ENCODE results near the gene HNRNPM.
A peak's percentile ranks its signal among the peaks of the same experiment; 100 is the strongest.
"Not testable (repeated sequence)": the region's sequence is repeated elsewhere in the genome, so short reads cannot be mapped to it uniquely, and the experiment has no call there.

HNRNPM gene

DNA sequence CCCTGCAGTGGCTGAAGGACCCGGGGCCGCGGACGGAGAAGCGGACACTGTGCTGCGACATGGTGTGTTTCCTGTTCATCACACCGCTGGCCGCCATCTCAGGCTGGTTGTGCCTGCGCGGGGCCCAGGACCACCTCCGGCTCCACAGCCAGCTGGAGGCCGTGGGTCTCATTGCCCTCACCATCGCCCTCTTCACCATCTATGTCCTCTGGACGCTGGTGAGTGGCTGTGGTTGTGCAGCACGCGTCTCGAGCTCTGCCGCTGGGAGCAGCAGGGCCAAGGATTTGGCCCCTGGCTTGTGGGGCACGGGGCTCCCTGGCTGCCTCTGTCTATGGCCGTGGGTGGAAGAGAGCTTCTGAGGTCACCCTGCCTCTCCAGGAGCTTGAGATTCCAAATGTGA is 14.1 kb upstream of the HNRNPM start:
- H3K9ac ChIP-seq (ENCODE audit: low read length): no peak overlapping the region
- H3K4me1 ChIP-seq (ENCODE audit: control insufficient read depth, low read depth, low read length): no peaks in the 10 kb centered on the region
- no peaks in the 10 kb centered on the region for H3K36me3 ChIP-seq (ENCODE audit: control insufficient read depth, low read depth, low read length)
- H3K27me3 ChIP-seq (ENCODE audit: control insufficient read depth, insufficient read depth, low read length): no peaks in the 10 kb centered on the region
- no peak overlapping the region for H3K4me3 ChIP-seq (ENCODE audit: low read length)
- no peaks in the 10 kb centered on the region for H3K9me3 ChIP-seq (ENCODE audit: control insufficient read depth, low read depth, low read length)
- H3K27ac ChIP-seq (ENCODE audit: low read length): no peak overlapping the region

- Histone ChIP-seq H3K9me3 (ENCODE audit: control insufficient read depth, low read depth, low read length) (no peaks in the 10 kb centered on the region), H3K4me3 (ENCODE audit: low read length) (no peak overlapping the region), H3K4me1 (ENCODE audit: control insufficient read depth, low read depth, low read length) (peaks cover 5% of the 10 kb centered on the region), H3K9ac (ENCODE audit: low read length) (no peak overlapping the region), H3K27me3 (ENCODE audit: control insufficient read depth, insufficient read depth, low read length) (no peaks in the 10 kb centered on the region), H3K36me3 (ENCODE audit: control insufficient read depth, low read depth, low read length) (no peaks in the 10 kb centered on the region), H3K27ac (ENCODE audit: low read length) (no peak overlapping the region)
Observed at GRCh38 chr19:8438236-8438635, 6.5 kb upstream of the HNRNPM start.

GRCh38 chr19:8441725-8442544 is 2.8 kb upstream of the HNRNPM start:
- Histone ChIP-seq H3K27ac (ENCODE audit: low read length) (peak overlapping the region; percentile 45), H3K27me3 (ENCODE audit: control insufficient read depth, insufficient read depth, low read length) (no peaks in the 10 kb centered on the region), H3K9ac (ENCODE audit: low read length) (no peak overlapping the region)

GRCh38 chr19:8444140-8444676 is 567 bp upstream of the HNRNPM start:
- peaks cover 25% of the 10 kb centered on the region for H3K4me1 ChIP-seq (ENCODE audit: control insufficient read depth, low read depth, low read length)
- peak overlapping the region; percentile 88 for H3K4me3 ChIP-seq (ENCODE audit: low read length)
- H3K36me3 ChIP-seq (ENCODE audit: control insufficient read depth, low read depth, low read length): peaks cover 19% of the 10 kb centered on the region
- H3K27me3 ChIP-seq (ENCODE audit: control insufficient read depth, insufficient read depth, low read length); H3K9me3 ChIP-seq (ENCODE audit: control insufficient read depth, low read depth, low read length): not testable (repeated sequence)
- H3K27ac ChIP-seq (ENCODE audit: low read length): peak overlapping the region; percentile 7
- peak overlapping the region; percentile 98 for H3K9ac ChIP-seq (ENCODE audit: low read length)

More at GRCh38 chr19:8441725-8442544, 2.8 kb upstream of the HNRNPM start:
- peaks cover 8% of the 10 kb centered on the region for H3K36me3 ChIP-seq (ENCODE audit: control insufficient read depth, low read depth, low read length)
- no peaks in the 10 kb centered on the region for H3K9me3 ChIP-seq (ENCODE audit: control insufficient read depth, low read depth, low read length)
- peaks cover 13% of the 10 kb centered on the region for H3K4me1 ChIP-seq (ENCODE audit: control insufficient read depth, low read depth, low read length)
- H3K4me3 ChIP-seq (ENCODE audit: low read length): no peak overlapping the region

DNA sequence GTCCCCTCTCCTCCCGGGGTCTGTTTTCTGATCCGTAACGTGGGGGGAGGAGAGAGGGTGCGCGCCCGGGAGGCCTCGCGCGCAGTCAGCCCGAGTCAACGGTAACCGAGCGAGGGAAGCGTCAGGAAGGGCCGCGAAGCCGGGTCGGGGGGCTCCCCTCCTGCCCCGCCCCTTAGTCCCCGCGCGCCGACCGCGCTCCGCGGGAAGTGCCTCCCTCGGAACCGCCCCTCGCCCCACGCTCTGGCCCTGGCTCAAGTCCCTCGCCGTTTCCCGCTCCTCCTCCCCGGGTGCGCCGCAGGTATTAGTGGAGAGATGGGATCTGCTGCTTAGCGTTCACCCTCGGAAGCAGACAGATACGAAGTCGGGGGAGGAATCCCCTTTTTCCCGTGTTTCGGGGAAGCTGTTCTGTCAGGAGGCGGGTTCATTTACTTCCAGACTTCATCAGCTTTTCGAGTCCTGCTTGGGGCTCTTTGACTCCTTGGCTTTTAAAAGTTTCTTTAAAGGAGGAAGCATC is 770 bp downstream of the HNRNPM start:
- Histone ChIP-seq H3K27ac (ENCODE audit: low read length) (peak overlapping the region; percentile 93), H3K4me3 (ENCODE audit: low read length) (peak overlapping the region; percentile 88), H3K9me3 (ENCODE audit: control insufficient read depth, low read depth, low read length) (no peaks in the 10 kb centered on the region), H3K36me3 (ENCODE audit: control insufficient read depth, low read depth, low read length) (peaks cover 19% of the 10 kb centered on the region), H3K27me3 (ENCODE audit: control insufficient read depth, insufficient read depth, low read length) (no peaks in the 10 kb centered on the region), H3K4me1 (ENCODE audit: control insufficient read depth, low read depth, low read length) (peaks cover 33% of the 10 kb centered on the region), H3K9ac (ENCODE audit: low read length) (peak overlapping the region; percentile 98)

DNA sequence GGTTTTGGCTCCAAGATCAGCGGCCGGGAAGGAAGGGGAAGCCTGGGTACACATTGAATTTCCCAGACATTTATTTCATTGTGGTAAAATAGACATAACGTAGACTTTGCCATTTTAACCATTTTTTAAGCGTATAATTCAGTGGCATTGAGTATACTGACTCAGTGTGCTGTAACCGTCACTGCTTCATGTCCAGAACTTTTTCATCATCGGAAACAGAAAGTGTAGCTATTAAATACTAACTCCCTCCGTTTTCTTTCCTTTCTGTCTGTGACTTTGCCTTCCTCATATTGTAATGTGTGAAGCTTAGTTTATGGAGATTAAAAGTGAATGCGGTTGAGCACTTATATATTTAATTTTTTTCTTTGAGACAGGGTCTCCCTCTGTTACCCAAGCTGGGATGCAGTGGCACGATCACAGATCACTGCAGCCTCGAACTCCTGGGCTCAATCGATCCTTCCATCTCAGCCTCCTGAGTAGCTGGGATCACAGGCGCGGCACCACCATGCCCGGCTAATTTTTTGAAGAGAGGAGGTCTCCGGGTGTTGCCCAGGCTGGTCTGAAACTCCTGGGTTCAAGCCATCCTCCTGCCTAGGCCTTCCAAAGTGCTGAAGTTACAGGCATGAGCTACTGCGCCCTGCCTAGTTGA is 1.4 kb downstream of the HNRNPM start:
- Histone ChIP-seq H3K27ac (ENCODE audit: low read length) (peak overlapping the region; percentile 93), H3K9me3 (ENCODE audit: control insufficient read depth, low read depth, low read length) (no peaks in the 10 kb centered on the region), H3K4me3 (ENCODE audit: low read length) (peak overlapping the region; percentile 88), H3K27me3 (ENCODE audit: control insufficient read depth, insufficient read depth, low read length) (no peaks in the 10 kb centered on the region), H3K4me1 (ENCODE audit: control insufficient read depth, low read depth, low read length) (peaks cover 33% of the 10 kb centered on the region), H3K9ac (ENCODE audit: low read length) (peak overlapping the region; percentile 98), H3K36me3 (ENCODE audit: control insufficient read depth, low read depth, low read length) (peaks cover 19% of the 10 kb centered on the region)

- Histone ChIP-seq H3K27ac (ENCODE audit: low read length) (no peak overlapping the region), H3K4me1 (ENCODE audit: control insufficient read depth, low read depth, low read length) (peaks cover 34% of the 10 kb centered on the region), H3K9ac (ENCODE audit: low read length) (no peak overlapping the region), H3K9me3 (ENCODE audit: control insufficient read depth, low read depth, low read length) (no peaks in the 10 kb centered on the region), H3K4me3 (ENCODE audit: low read length) (no peak overlapping the region), H3K36me3 (ENCODE audit: control insufficient read depth, low read depth, low read length) (peaks cover 38% of the 10 kb centered on the region), H3K27me3 (ENCODE audit: control insufficient read depth, insufficient read depth, low read length) (no peaks in the 10 kb centered on the region)
Observed at GRCh38 chr19:8449830-8450229, 5.1 kb downstream of the HNRNPM start.

DNA sequence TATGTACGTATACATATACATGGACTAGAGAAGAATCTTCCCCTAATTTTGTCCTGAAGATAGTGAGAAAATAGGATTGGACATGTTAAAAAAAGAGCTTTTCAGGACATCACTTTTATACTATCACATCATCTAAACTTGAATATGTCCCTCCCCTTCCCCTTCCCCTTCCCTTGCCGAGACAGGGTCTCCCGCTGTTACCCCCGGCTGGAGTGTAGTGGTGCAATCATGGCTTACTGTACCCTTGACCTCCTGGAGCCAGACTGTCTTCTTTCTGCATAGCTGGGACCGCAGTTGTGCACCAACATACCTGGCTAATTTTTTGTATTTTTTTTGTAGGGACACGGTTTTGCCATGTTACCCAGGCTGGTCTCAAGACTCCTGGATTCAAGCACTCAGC is 6.6 kb downstream of the HNRNPM start:
- peaks cover 50% of the 10 kb centered on the region for H3K36me3 ChIP-seq (ENCODE audit: control insufficient read depth, low read depth, low read length)
- no peak overlapping the region for H3K4me3 ChIP-seq (ENCODE audit: low read length)
- H3K4me1 ChIP-seq (ENCODE audit: control insufficient read depth, low read depth, low read length): peaks cover 32% of the 10 kb centered on the region
- H3K9ac ChIP-seq (ENCODE audit: low read length): no peak overlapping the region
- no peaks in the 10 kb centered on the region for H3K27me3 ChIP-seq (ENCODE audit: control insufficient read depth, insufficient read depth, low read length)
- H3K27ac ChIP-seq (ENCODE audit: low read length): no peak overlapping the region
- H3K9me3 ChIP-seq (ENCODE audit: control insufficient read depth, low read depth, low read length): no peaks in the 10 kb centered on the region

GRCh38 chr19:8451885-8452284 is 7.1 kb downstream of the HNRNPM start:
- H3K36me3 ChIP-seq (ENCODE audit: control insufficient read depth, low read depth, low read length): peaks cover 50% of the 10 kb centered on the region
- H3K4me1 ChIP-seq (ENCODE audit: control insufficient read depth, low read depth, low read length): peaks cover 29% of the 10 kb centered on the region
- no peak overlapping the region for H3K4me3 ChIP-seq (ENCODE audit: low read length)
- H3K9ac ChIP-seq (ENCODE audit: low read length): no peak overlapping the region
- H3K27ac ChIP-seq (ENCODE audit: low read length): no peak overlapping the region
- H3K27me3 ChIP-seq (ENCODE audit: control insufficient read depth, insufficient read depth, low read length): no peaks in the 10 kb centered on the region
- no peaks in the 10 kb centered on the region for H3K9me3 ChIP-seq (ENCODE audit: control insufficient read depth, low read depth, low read length)

GRCh38 chr19:8452446-8453123 is 7.8 kb downstream of the HNRNPM start:
- peaks cover 51% of the 10 kb centered on the region for H3K36me3 ChIP-seq (ENCODE audit: control insufficient read depth, low read depth, low read length)
- H3K27ac ChIP-seq (ENCODE audit: low read length): no peak overlapping the region

DNA sequence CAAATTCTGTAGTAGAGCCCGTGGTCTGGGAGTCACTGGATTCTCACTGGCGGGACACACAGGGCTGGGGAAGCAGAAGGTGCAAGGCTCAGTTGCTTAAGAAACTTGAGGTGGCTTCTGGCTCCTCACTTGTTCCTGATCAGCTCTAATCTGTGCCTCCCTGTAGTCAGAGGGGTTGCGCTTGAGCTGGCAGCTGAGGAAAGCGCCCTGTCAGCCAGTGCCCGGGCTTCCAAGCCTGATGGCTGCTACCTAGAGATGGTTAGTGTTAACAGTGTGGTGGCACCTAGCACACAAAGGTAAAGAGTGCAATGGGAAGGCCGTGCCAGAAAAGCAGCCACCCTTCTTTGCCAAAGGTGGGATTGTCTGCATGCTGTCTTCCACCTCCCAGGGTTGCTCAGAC is 8.8 kb downstream of the HNRNPM start:
- Histone ChIP-seq H3K9me3 (ENCODE audit: control insufficient read depth, low read depth, low read length) (no peaks in the 10 kb centered on the region), H3K27me3 (ENCODE audit: control insufficient read depth, insufficient read depth, low read length) (no peaks in the 10 kb centered on the region), H3K4me1 (ENCODE audit: control insufficient read depth, low read depth, low read length) (peaks cover 36% of the 10 kb centered on the region), H3K27ac (ENCODE audit: low read length) (no peak overlapping the region), H3K36me3 (ENCODE audit: control insufficient read depth, low read depth, low read length) (peaks cover 54% of the 10 kb centered on the region), H3K9ac (ENCODE audit: low read length) (no peak overlapping the region), H3K4me3 (ENCODE audit: low read length) (no peak overlapping the region)

More at GRCh38 chr19:8452446-8453123, 7.8 kb downstream of the HNRNPM start:
- Histone ChIP-seq H3K9me3 (ENCODE audit: control insufficient read depth, low read depth, low read length) (no peaks in the 10 kb centered on the region), H3K27me3 (ENCODE audit: control insufficient read depth, insufficient read depth, low read length) (no peaks in the 10 kb centered on the region), H3K9ac (ENCODE audit: low read length) (no peak overlapping the region), H3K4me3 (ENCODE audit: low read length) (no peak overlapping the region), H3K4me1 (ENCODE audit: control insufficient read depth, low read depth, low read length) (peaks cover 29% of the 10 kb centered on the region)
